ENCODE results near the gene ZCCHC10. TPM values are rescaled to one million over a fixed set of nuclear protein-coding genes. Genes with fewer than 3 reads are reported as not detected.

The ZCCHC10 gene
- 25.1 TPM for polyA plus RNA-seq (2012; ENCODE audit: insufficient read depth, insufficient read length, low read depth)

- no peak for TF ChIP-seq CTCF (IDR thresholded peaks at IDR 0.05; ENCODE audit: low read depth, low read length)
These were observed at the start of gene ZCCHC10 for GRCh38 chr5:133025804-133026663. ZCCHC10 (minus strand) TSS chr5:133026549; CDS start chr5:133026537, 12 bp downstream.

GRCh38 chr5:133075572-133076536 lies 49.5 kb upstream of the ZCCHC10 start:
- TF ChIP-seq CTCF (IDR thresholded peaks at IDR 0.05; ENCODE audit: low read depth, low read length), result no peak
- no peak overlapping the region for H3K4me3 ChIP-seq (ENCODE audit: low read depth, low read length)
- no peak for DNase-seq
- no peaks in the 10 kb centered on the region for H3K27me3 ChIP-seq
- H3K4me1 ChIP-seq, result no peaks in the 10 kb centered on the region; the same call in none of the 2 replicates
- peaks cover 63% of the 10 kb centered on the region for H3K36me3 ChIP-seq
- no peaks in the 10 kb centered on the region for H3K9me3 ChIP-seq

More at GRCh38 chr5:133025804-133026663, at the start of gene ZCCHC10:
- no peaks in the 10 kb centered on the region for H3K9me3 ChIP-seq
- peak; percentile 98 for DNase-seq
- no peaks in the 10 kb centered on the region for H3K27me3 ChIP-seq
- peaks cover 8% of the 10 kb centered on the region; the same call in 1 of the 2 replicates for H3K36me3 ChIP-seq
- peak within 1 kb of the TSS; percentile 96 for H3K4me3 ChIP-seq (ENCODE audit: low read depth, low read length)
- H3K4me1 ChIP-seq, result no peaks in the 10 kb centered on the region; the same call in 1 of the 2 replicates

- Histone ChIP-seq H3K36me3 (peaks cover 86% of the 10 kb centered on the region), H3K4me3 (ENCODE audit: low read depth, low read length) (no peak overlapping the region), H3K4me1 (no peaks in the 10 kb centered on the region; the same call in none of the 2 replicates), H3K9me3 (no peaks in the 10 kb centered on the region), H3K27me3 (no peaks in the 10 kb centered on the region)
- TF ChIP-seq CTCF (IDR thresholded peaks at IDR 0.05; ENCODE audit: low read depth, low read length), result no peak
- DNase-seq, result no peak
These were observed 45.7 kb upstream of the ZCCHC10 start for GRCh38 chr5:133072021-133072420.

GRCh38 chr5:133066045-133066444 lies 39.7 kb upstream of the ZCCHC10 start:
- Histone ChIP-seq H3K27me3 (no peaks in the 10 kb centered on the region), H3K4me3 (ENCODE audit: low read depth, low read length) (no peak overlapping the region), H3K36me3 (peaks cover 55% of the 10 kb centered on the region), H3K4me1 (no peaks in the 10 kb centered on the region; the same call in 1 of the 2 replicates), H3K9me3 (no peaks in the 10 kb centered on the region)
- TF ChIP-seq CTCF (IDR thresholded peaks at IDR 0.05; ENCODE audit: low read depth, low read length), result no peak
- DNase-seq, result no peak

GRCh38 chr5:133065471-133065870 lies 39.1 kb upstream of the ZCCHC10 start:
- no peak for TF ChIP-seq CTCF (IDR thresholded peaks at IDR 0.05; ENCODE audit: low read depth, low read length)
- Histone ChIP-seq H3K27me3 (no peaks in the 10 kb centered on the region), H3K4me3 (ENCODE audit: low read depth, low read length) (no peak overlapping the region), H3K9me3 (no peaks in the 10 kb centered on the region), H3K4me1 (no peaks in the 10 kb centered on the region; the same call in 1 of the 2 replicates), H3K36me3 (peaks cover 51% of the 10 kb centered on the region)
- no peak for DNase-seq
